Measurements from ENCODE around the gene MYO9B.
"Not testable (repeated sequence)": the region's sequence is repeated elsewhere in the genome, so short reads cannot be mapped to it uniquely, and the experiment has no call there.

Gene MYO9B

GRCh38 chr19:17086120-17086519, 10.5 kb downstream of the MYO9B start:
- TF ChIP-seq CTCF (IDR thresholded peaks at IDR 0.05; ENCODE audit: low read depth, low read length), result no peak
- Histone ChIP-seq H3K36me3 (peaks cover 8% of the 10 kb centered on the region), H3K9me3 (ENCODE audit: severe bottlenecking) (no peaks in the 10 kb centered on the region), H3K27me3 (ENCODE audit: insufficient read depth, low read depth, severe bottlenecking) (no peaks in the 10 kb centered on the region), H3K4me3 (ENCODE audit: low read depth, low read length) (no peak overlapping the region), H3K27ac (no peak overlapping the region)
- DNase-seq, result no peak

- Histone ChIP-seq H3K9me3 (ENCODE audit: severe bottlenecking) (no peaks in the 10 kb centered on the region), H3K27ac (no peak overlapping the region), H3K36me3 (peaks cover 9% of the 10 kb centered on the region), H3K27me3 (ENCODE audit: insufficient read depth, low read depth, severe bottlenecking) (no peaks in the 10 kb centered on the region), H3K4me3 (ENCODE audit: low read depth, low read length) (no peak overlapping the region)
- no peak for DNase-seq
- TF ChIP-seq CTCF (IDR thresholded peaks at IDR 0.05; ENCODE audit: low read depth, low read length), result no peak
Observed at GRCh38 chr19:17086834-17087233, 11.3 kb downstream of the MYO9B start.

DNA sequence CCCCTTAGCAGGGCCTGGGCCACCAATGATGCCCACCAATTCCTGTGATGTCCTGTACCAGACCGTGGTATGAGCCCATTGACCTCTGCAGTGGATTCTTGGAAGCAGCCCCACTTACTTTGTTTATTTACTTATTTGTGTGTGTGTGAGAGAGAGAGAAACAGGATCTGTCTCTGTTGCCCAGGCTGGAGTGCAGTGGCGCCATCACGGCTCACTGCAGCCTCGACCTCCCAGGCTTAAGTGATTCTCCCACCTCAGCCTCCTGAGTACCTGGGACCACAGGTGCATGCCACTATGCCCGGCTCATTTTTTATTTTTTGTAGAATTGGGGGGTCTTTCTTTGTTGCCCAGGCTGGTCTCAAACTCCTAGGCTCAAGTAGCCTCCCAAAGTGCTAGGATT, 13.0 kb downstream of the MYO9B start:
- Histone ChIP-seq H3K27me3 (ENCODE audit: insufficient read depth, low read depth, severe bottlenecking) (no peaks in the 10 kb centered on the region), H3K36me3 (peaks cover 12% of the 10 kb centered on the region), H3K27ac (no peak overlapping the region), H3K9me3 (ENCODE audit: severe bottlenecking) (no peaks in the 10 kb centered on the region), H3K4me3 (ENCODE audit: low read depth, low read length) (no peak overlapping the region)
- no peak for DNase-seq
- no peak for TF ChIP-seq CTCF (IDR thresholded peaks at IDR 0.05; ENCODE audit: low read depth, low read length)

DNA sequence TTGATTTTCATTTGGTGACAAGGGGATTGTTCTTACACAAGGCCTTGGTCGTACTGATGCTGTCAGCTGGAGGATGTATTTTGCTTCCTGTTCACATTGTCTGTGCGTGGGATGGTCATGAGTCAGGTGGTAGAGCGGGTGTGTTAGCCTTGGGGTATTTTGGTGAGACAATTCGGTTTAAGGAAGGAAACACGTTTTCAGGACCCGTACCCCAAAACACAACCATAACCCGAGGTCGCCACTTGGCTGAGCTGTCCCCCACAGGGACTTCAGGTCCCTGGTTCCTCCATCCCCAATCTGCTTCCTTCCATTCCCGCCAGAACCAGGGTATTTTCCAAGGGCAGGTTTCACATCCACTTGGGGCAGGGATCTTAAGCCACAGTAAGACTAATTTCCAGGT, 15.0 kb downstream of the MYO9B start:
- Histone ChIP-seq H3K27me3 (ENCODE audit: insufficient read depth, low read depth, severe bottlenecking) (no peaks in the 10 kb centered on the region), H3K27ac (no peak overlapping the region), H3K36me3 (peaks cover 12% of the 10 kb centered on the region), H3K9me3 (ENCODE audit: severe bottlenecking) (no peaks in the 10 kb centered on the region), H3K4me3 (ENCODE audit: low read depth, low read length) (no peak overlapping the region)
- no peak for DNase-seq
- TF ChIP-seq CTCF (IDR thresholded peaks at IDR 0.05; ENCODE audit: low read depth, low read length), result no peak

GRCh38 chr19:17091758-17092333, 16.3 kb downstream of the MYO9B start:
- TF ChIP-seq CTCF (IDR thresholded peaks at IDR 0.05; ENCODE audit: low read depth, low read length), result no peak
- H3K9me3 ChIP-seq (ENCODE audit: severe bottlenecking), result no peaks in the 10 kb centered on the region
- no peak for DNase-seq
- H3K27ac ChIP-seq, result no peak overlapping the region
- H3K36me3 ChIP-seq, result peaks cover 6% of the 10 kb centered on the region
- H3K4me3 ChIP-seq (ENCODE audit: low read depth, low read length), result no peak overlapping the region
- H3K27me3 ChIP-seq (ENCODE audit: insufficient read depth, low read depth, severe bottlenecking), result no peaks in the 10 kb centered on the region

GRCh38 chr19:17092696-17093095, 17.1 kb downstream of the MYO9B start:
- Histone ChIP-seq H3K27me3 (ENCODE audit: insufficient read depth, low read depth, severe bottlenecking) (no peaks in the 10 kb centered on the region), H3K27ac (no peak overlapping the region), H3K4me3 (ENCODE audit: low read depth, low read length) (no peak overlapping the region), H3K9me3 (ENCODE audit: severe bottlenecking) (no peaks in the 10 kb centered on the region), H3K36me3 (peaks cover 4% of the 10 kb centered on the region)
- DNase-seq, result no peak
- TF ChIP-seq CTCF (IDR thresholded peaks at IDR 0.05; ENCODE audit: low read depth, low read length), result no peak

- H3K27me3 ChIP-seq (ENCODE audit: insufficient read depth, low read depth, severe bottlenecking); H3K4me3 ChIP-seq (ENCODE audit: low read depth, low read length); H3K9me3 ChIP-seq (ENCODE audit: severe bottlenecking); H3K36me3 ChIP-seq; DNase-seq; H3K27ac ChIP-seq: not testable (repeated sequence)
Observed at GRCh38 chr19:17094694-17095093, 19.1 kb downstream of the MYO9B start.

All from WERI-Rb-1 (cell line).